Esophagus squamous epithelium (tissue), 5 donors: Measurements from ENCODE around the gene F2RL2. TPM values are rescaled to one million over a fixed set of nuclear protein-coding genes. Genes with fewer than 3 reads are reported as not detected.

Experiments used
- DNase-seq: peaks from one replicate; lab custom pipeline; 2025; lab: John Stamatoyannopoulos, UW
- H3K27ac ChIP-seq, 4 donors: fragments of 200-600 bp; sonication (generic); one replicate each; pipeline ENCODE4 v1.5.1; 2016 to 2019; ENCODE audit warnings: mild to moderate bottlenecking in 1 of 4
- H3K27me3 ChIP-seq, 4 donors: fragments of 200-600 bp; sonication (generic); 1 replicate in 3 of 4; 2 replicates in 1 of 4; pipeline versions ENCODE4 v1.5.1 to v1.6.0; 2017 to 2021; ENCODE audit warnings: antibody characterized with exemption in 1 of 4
- H3K36me3 ChIP-seq, 3 donors: fragments of 200-600 bp; sonication (generic); one replicate each; pipeline ENCODE4 v1.5.1; 2016 to 2019
- H3K4me1 ChIP-seq, 3 donors: fragments of 200-600 bp; sonication (generic); one replicate each; pipeline ENCODE4 v1.5.1; 2017 to 2019
- H3K4me3 ChIP-seq, 4 donors: fragments of 200-600 bp; sonication (generic); 1 replicate in 3 of 4; 2 replicates in 1 of 4; pipeline ENCODE4 v1.5.1; 2016 to 2019; ENCODE audit warnings: mild to moderate bottlenecking in 2 of 4, moderate library complexity in 1 of 4
- H3K9me3 ChIP-seq, 3 donors: fragments of 200-600 bp; sonication (generic); one replicate each; pipeline ENCODE4 v1.5.1; 2016 to 2019
- POLR2A ChIP-seq, 4 donors: fragments of 450-650 bp; IDR thresholded peaks; one replicate each; pipeline ENCODE4 v1.6.1; 2017; ENCODE audit warnings: antibody characterized with exemption in 4 of 4, mild to moderate bottlenecking in 4 of 4, moderate library complexity in 3 of 4
- WGBS, 2 donors: methylation state at CpG; one replicate each; pipeline ENCODE4 v1.1.5; 2018; 5-methylcytosine and 5-hydroxymethylcytosine counted together
- intact Hi-C: fragments of 100-400 bp; cut with DNase I; formaldehyde crosslinking; loops from one replicate; pipeline ENCODE4 v1.15.0; 2022
- total RNA-seq, 4 donors: library from RNA; depleted of rRNA; stranded (reverse); fragments of >200 nt; gene quantifications; one replicate each; pipeline ENCODE4 v1.1.0, GENCODE V29; 2016
- TF ChIP-seq, protein P1 (sequence below), 6 experiments: fragments of 450-650 bp in 4 of 6; fragments of 200-600 bp in 2 of 6; sonication (generic) in 2 of 6; IDR thresholded peaks; one replicate each; pipeline ENCODE4 v1.5.1; 2016 to 2019; ENCODE audit warnings: antibody characterized with exemption in 6 of 6, mild to moderate bottlenecking in 4 of 6, moderate library complexity in 4 of 6
- donor health status: DM: yes; HTN: yes; CAD: no.

F2RL2 gene, protein sequence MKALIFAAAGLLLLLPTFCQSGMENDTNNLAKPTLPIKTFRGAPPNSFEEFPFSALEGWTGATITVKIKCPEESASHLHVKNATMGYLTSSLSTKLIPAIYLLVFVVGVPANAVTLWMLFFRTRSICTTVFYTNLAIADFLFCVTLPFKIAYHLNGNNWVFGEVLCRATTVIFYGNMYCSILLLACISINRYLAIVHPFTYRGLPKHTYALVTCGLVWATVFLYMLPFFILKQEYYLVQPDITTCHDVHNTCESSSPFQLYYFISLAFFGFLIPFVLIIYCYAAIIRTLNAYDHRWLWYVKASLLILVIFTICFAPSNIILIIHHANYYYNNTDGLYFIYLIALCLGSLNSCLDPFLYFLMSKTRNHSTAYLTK
- under 1 TPM; 0.18 to 0.76 (median 0.44) TPM for total RNA-seq

DNA sequence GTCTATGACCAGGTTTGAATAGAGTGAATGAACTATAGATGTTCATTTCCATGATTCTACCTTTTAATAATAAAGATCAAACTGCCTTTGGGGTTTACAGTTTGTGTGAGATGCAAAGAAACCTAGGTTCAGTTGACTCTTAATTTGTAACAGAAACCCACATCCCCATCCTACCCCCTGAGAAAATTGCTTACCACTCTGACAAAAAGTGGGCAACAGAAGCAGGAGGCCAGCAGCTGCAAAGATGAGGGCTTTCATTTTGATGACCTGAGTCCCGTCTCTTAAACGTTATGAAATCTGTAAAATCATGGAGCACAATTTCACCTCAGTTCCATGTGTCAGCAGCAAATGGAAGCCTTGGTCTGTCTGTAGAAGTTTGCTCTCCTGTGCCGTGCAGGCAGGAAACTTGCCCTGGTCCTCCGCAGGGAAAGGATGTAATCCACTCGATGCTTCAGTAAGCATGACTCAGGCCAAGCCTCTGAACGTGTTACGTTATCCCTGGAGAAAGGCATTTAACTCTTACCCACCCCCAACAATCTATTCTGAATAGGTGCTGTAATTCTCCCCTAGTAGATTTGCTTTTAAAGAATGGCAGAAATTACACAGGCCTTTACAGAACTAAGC, at the start of gene F2RL2:
F2RL2 (minus strand) TSS at position 431 of the 624 bp plus-strand sequence; CDS start at position 258, 173 bp downstream.
- no peak for DNase-seq
- H3K9me3 ChIP-seq = no peaks in the 10 kb centered on the region
- TF ChIP-seq, protein P1, sequence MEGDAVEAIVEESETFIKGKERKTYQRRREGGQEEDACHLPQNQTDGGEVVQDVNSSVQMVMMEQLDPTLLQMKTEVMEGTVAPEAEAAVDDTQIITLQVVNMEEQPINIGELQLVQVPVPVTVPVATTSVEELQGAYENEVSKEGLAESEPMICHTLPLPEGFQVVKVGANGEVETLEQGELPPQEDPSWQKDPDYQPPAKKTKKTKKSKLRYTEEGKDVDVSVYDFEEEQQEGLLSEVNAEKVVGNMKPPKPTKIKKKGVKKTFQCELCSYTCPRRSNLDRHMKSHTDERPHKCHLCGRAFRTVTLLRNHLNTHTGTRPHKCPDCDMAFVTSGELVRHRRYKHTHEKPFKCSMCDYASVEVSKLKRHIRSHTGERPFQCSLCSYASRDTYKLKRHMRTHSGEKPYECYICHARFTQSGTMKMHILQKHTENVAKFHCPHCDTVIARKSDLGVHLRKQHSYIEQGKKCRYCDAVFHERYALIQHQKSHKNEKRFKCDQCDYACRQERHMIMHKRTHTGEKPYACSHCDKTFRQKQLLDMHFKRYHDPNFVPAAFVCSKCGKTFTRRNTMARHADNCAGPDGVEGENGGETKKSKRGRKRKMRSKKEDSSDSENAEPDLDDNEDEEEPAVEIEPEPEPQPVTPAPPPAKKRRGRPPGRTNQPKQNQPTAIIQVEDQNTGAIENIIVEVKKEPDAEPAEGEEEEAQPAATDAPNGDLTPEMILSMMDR (IDR thresholded peaks at IDR 0.05) = no peak
- no peak for TF ChIP-seq POLR2A (IDR thresholded peaks at IDR 0.05)
- intact Hi-C loops = no loop called here
- no peaks in the 10 kb centered on the region for H3K27me3 ChIP-seq
- H3K4me1 ChIP-seq = no peaks in the 10 kb centered on the region
- WGBS, 2 donors = 22 to 29% methylated on average over 7 of the region's 7 CpGs
- no peaks in the 10 kb centered on the region for H3K36me3 ChIP-seq
- H3K4me3 ChIP-seq = no peak within 1 kb of the TSS
- no peak within 1 kb of the TSS for H3K27ac ChIP-seq

DNA sequence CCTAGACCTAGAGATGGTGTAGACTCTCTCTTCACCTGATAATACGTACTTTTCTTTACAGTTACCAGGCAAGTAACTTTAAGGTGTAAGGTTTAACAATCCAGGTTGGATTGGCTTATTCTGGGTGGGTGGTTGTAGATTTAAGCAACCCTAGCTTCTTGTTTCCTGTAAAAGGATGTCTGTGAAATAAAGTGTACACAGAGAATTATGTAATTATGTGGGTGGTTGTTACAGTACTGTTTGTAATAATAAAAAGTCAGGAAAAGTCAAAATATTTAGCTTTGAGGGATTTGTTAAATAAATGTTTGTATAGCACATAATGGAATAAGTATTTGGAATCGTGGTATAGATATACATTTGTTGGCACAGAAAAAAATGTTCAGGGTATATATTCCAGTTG, 49.0 kb upstream of the F2RL2 start:
- TF ChIP-seq, protein P1 (IDR thresholded peaks at IDR 0.05) = no peak
- no peak for TF ChIP-seq POLR2A (IDR thresholded peaks at IDR 0.05)
- H3K27ac ChIP-seq = no peak overlapping the region
- no peaks in the 10 kb centered on the region for H3K27me3 ChIP-seq
- DNase-seq = no peak
- WGBS, 2 donors = 58 to 60% methylated on average over 2 of the region's 2 CpGs
- intact Hi-C loops = no loop called here
- H3K4me1 ChIP-seq = no peaks in the 10 kb centered on the region
- H3K4me3 ChIP-seq = no peak overlapping the region
- H3K36me3 ChIP-seq = peaks cover 0 to 9% (median 0%) of the 10 kb centered on the region in 3 donors
- H3K9me3 ChIP-seq = no peaks in the 10 kb centered on the region

DNA sequence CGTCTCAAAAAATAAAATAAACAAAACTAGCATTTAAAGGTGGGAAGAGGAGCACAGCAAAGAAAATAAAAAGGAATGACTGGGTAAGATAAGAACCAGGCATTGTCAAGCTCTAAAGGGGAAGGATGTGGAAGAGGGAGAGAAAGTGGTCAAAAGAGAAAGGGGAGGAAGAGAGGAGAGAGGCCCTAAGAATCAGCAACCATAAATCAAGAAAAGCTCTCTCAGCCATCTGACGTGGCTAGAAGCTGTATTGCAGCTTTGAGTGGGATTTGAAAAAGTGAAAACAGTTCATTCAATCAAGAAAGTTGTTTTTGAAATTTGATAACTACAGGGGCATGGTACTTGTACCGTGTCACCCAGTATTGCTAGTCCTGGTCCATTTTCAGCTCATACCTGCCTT, 47.3 kb upstream of the F2RL2 start:
- DNase-seq = no peak
- Histone ChIP-seq H3K4me1 (no peaks in the 10 kb centered on the region), H3K27ac (no peak overlapping the region), H3K36me3 (peaks cover 0 to 9% (median 0%) of the 10 kb centered on the region in 3 donors), H3K9me3 (no peaks in the 10 kb centered on the region), H3K27me3 (no peaks in the 10 kb centered on the region), H3K4me3 (no peak overlapping the region)
- intact Hi-C loops = no loop called here
- TF ChIP-seq, protein P1 (IDR thresholded peaks at IDR 0.05) = no peak
- whole genome bisulfite sequencing, 2 donors = 81 to 90% methylated on average over 3 of the region's 3 CpGs

DNA sequence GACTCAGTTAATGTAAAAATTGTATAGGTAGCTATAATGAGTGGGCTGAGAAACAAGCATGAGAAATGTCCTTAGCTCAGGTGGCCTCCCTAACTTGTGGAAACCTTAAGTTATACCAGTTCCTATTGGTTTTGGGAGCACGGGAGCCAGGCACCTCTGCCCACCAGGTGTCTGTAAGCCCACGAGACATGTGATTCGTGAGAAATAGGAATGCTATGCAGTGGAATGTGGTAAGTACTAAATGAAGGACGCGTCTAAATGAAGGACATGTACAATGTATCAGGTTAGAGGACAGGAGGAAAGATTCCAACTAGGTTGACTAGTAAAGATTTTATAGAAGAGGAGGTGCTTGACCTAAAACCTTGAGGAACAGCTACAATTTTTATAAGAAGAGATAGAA, 46.0 kb upstream of the F2RL2 start:
- intact Hi-C loops = no loop called here
- no peak overlapping the region for H3K27ac ChIP-seq
- no peak overlapping the region for H3K4me3 ChIP-seq
- 93 to 100% methylated on average over 5 of the region's 5 CpGs for WGBS, 2 donors
- DNase-seq = no peak
- H3K9me3 ChIP-seq = no peaks in the 10 kb centered on the region
- no peaks in the 10 kb centered on the region for H3K4me1 ChIP-seq
- H3K36me3 ChIP-seq = peaks cover 0 to 5% (median 0%) of the 10 kb centered on the region in 3 donors
- H3K27me3 ChIP-seq = no peaks in the 10 kb centered on the region
- no peak for TF ChIP-seq POLR2A (IDR thresholded peaks at IDR 0.05)
- TF ChIP-seq, protein P1 (IDR thresholded peaks at IDR 0.05) = no peak

DNA sequence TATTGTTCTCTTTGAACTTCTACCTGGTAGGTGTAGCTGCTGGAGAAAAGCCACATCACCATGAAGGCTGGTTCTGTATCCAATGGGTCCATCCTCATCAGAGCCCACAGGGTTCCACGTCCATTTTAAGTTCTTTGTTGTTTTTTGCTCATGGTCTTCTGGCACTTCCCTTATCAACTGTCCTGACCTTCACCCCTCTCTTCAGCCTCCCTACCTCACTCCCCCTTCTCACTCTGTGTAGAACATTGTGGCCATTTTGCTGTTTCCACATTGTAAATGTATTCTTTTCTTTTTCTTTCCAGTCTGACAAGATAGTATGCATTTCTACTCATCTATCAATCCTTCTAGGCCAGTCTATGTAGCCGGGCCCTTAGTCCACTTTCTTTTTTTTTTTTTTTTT, 44.3 kb upstream of the F2RL2 start:
- Histone ChIP-seq H3K9me3 (no peaks in the 10 kb centered on the region), H3K27me3 (no peaks in the 10 kb centered on the region), H3K36me3 (peaks cover 0 to 5% (median 0%) of the 10 kb centered on the region in 3 donors), H3K27ac (no peak overlapping the region), H3K4me1 (no peaks in the 10 kb centered on the region), H3K4me3 (no peak overlapping the region)
- WGBS, 2 donors = 64 to 79% methylated on average over 2 of the region's 2 CpGs
- intact Hi-C loops = no loop called here
- no peak for DNase-seq
- TF ChIP-seq, protein P1 (IDR thresholded peaks at IDR 0.05) = no peak
- TF ChIP-seq POLR2A (IDR thresholded peaks at IDR 0.05) = no peak
